Prostate gland (tissue), 2 donors: ENCODE data around the gene IQGAP1.

Experiments used
- CTCF ChIP-seq, 4 experiments: fragments of 200-600 bp in 2 of 4; fragments of 450-650 bp in 2 of 4; sonication (generic) in 2 of 4; IDR thresholded peaks; 1 replicate in 3 of 4; 2 replicates in 1 of 4; pipeline ENCODE4 v1.5.1; 2016 to 2019; ENCODE audit warnings: antibody characterized with exemption in 4 of 4, mild to moderate bottlenecking in 2 of 4, moderate library complexity in 2 of 4
- POLR2A ChIP-seq: fragments of 450-650 bp; IDR thresholded peaks from one replicate; pipeline ENCODE4 v1.6.1; 2016; ENCODE audit warnings: antibody characterized with exemption, mild to moderate bottlenecking
- POLR2AphosphoS5 ChIP-seq: sonication (generic); formaldehyde crosslinking; IDR thresholded peaks from one replicate; pipeline ENCODE4 v1.6.1; 2017; ENCODE audit warnings: antibody characterized with exemption

GRCh38 chr15:90414408-90415028 lies 26.5 kb downstream of the IQGAP1 start:
- TF ChIP-seq CTCF (IDR thresholded peaks at IDR 0.05) (no peak), POLR2AphosphoS5 (no peak), POLR2A (no peak)
